ENCODE data around the gene ORM1. TPM values are rescaled to one million over a fixed set of nuclear protein-coding genes. Genes with fewer than 3 reads are reported as not detected.
A peak's percentile ranks its signal among the peaks of the same experiment; 100 is the strongest.

The ORM1 gene
- total and polyA plus RNA-seq, 2 donors from 2014 or later, result 0.73 TPM; not detected in 1

- no peak overlapping the region for H3K4me3 ChIP-seq (ENCODE audit: low read length in 3 of 3)
- FAIRE-seq (no peak), DNase-seq (peak in 1 of 5 donors; percentile 66)
- no peaks in the 10 kb centered on the region for H3K27me3 ChIP-seq (ENCODE audit: control insufficient read depth, insufficient read depth, low read length)
- H3K9ac ChIP-seq (ENCODE audit: low read length in 3 of 3), result no peak overlapping the region
- TF ChIP-seq, protein P1, sequence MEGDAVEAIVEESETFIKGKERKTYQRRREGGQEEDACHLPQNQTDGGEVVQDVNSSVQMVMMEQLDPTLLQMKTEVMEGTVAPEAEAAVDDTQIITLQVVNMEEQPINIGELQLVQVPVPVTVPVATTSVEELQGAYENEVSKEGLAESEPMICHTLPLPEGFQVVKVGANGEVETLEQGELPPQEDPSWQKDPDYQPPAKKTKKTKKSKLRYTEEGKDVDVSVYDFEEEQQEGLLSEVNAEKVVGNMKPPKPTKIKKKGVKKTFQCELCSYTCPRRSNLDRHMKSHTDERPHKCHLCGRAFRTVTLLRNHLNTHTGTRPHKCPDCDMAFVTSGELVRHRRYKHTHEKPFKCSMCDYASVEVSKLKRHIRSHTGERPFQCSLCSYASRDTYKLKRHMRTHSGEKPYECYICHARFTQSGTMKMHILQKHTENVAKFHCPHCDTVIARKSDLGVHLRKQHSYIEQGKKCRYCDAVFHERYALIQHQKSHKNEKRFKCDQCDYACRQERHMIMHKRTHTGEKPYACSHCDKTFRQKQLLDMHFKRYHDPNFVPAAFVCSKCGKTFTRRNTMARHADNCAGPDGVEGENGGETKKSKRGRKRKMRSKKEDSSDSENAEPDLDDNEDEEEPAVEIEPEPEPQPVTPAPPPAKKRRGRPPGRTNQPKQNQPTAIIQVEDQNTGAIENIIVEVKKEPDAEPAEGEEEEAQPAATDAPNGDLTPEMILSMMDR (IDR thresholded peaks at IDR 0.05; ENCODE audit: borderline replicate concordance, extremely low read depth, insufficient read depth), result no peak
- H3K27ac ChIP-seq (ENCODE audit: low read depth in 2 of 2, low read length in 2 of 2), result peak overlapping the region in 1 of 2 donors; percentile 20
- no peaks in the 10 kb centered on the region for H3K9me3 ChIP-seq (ENCODE audit: control insufficient read depth in 2 of 3, insufficient read depth in 1 of 3, low read length in 3 of 3)
- H3K36me3 ChIP-seq (ENCODE audit: control insufficient read depth in 2 of 3, insufficient read depth in 3 of 3, low read length in 3 of 3), result peaks cover 0 to 13% (median 0%) of the 10 kb centered on the region in 3 donors
- peaks cover 0 to 8% (median 0%) of the 10 kb centered on the region in 3 donors for H3K4me1 ChIP-seq (ENCODE audit: control insufficient read depth in 2 of 3, insufficient read depth in 2 of 3, low read depth in 1 of 3, low read length in 3 of 3)
- intact Hi-C loops (cut with DNase I), result no loop called here
These were observed 48.5 kb downstream of the ORM1 start for GRCh38 chr9:114371343-114371944.

- peak in 4 of 5 donors; percentile 53 to 83 (median 78) for DNase-seq
- Histone ChIP-seq H3K27ac (ENCODE audit: low read depth in 2 of 2, low read length in 2 of 2) (peak overlapping the region; percentile 41 to 67), H3K9me3 (ENCODE audit: control insufficient read depth in 2 of 3, insufficient read depth in 1 of 3, low read length in 3 of 3) (no peaks in the 10 kb centered on the region), H3K4me3 (ENCODE audit: low read length in 3 of 3) (no peak overlapping the region), H3K27me3 (ENCODE audit: control insufficient read depth, insufficient read depth, low read length) (no peaks in the 10 kb centered on the region), H3K36me3 (ENCODE audit: control insufficient read depth in 2 of 3, insufficient read depth in 3 of 3, low read length in 3 of 3) (peaks cover 0 to 13% (median 6%) of the 10 kb centered on the region in 3 donors), H3K4me1 (ENCODE audit: control insufficient read depth in 2 of 3, insufficient read depth in 2 of 3, low read depth in 1 of 3, low read length in 3 of 3) (peaks cover 0 to 8% (median 0%) of the 10 kb centered on the region in 3 donors), H3K9ac (ENCODE audit: low read length in 3 of 3) (no peak overlapping the region)
- intact Hi-C loops (cut with DNase I), result no loop called here
- TF ChIP-seq, protein P1 (IDR thresholded peaks at IDR 0.05; ENCODE audit: borderline replicate concordance, extremely low read depth, insufficient read depth), result no peak
- no peak for FAIRE-seq
These were observed 49.3 kb downstream of the ORM1 start for GRCh38 chr9:114371973-114372917.

- Histone ChIP-seq H3K4me1 (ENCODE audit: control insufficient read depth in 2 of 3, insufficient read depth in 2 of 3, low read depth in 1 of 3, low read length in 3 of 3) (peaks cover 0 to 8% (median 0%) of the 10 kb centered on the region in 3 donors), H3K4me3 (ENCODE audit: low read length in 3 of 3) (no peak overlapping the region), H3K9me3 (ENCODE audit: control insufficient read depth in 2 of 3, insufficient read depth in 1 of 3, low read length in 3 of 3) (no peaks in the 10 kb centered on the region), H3K9ac (ENCODE audit: low read length in 3 of 3) (no peak overlapping the region), H3K27me3 (ENCODE audit: control insufficient read depth, insufficient read depth, low read length) (no peaks in the 10 kb centered on the region), H3K27ac (ENCODE audit: low read depth in 2 of 2, low read length in 2 of 2) (peak overlapping the region; percentile 41 to 67), H3K36me3 (ENCODE audit: control insufficient read depth in 2 of 3, insufficient read depth in 3 of 3, low read length in 3 of 3) (peaks cover 0 to 9% (median 6%) of the 10 kb centered on the region in 3 donors)
- DNase-seq, result peak; percentile 59 to 89 (median 69)
- TF ChIP-seq, protein P1 (IDR thresholded peaks at IDR 0.05; ENCODE audit: borderline replicate concordance, extremely low read depth, insufficient read depth), result no peak
- intact Hi-C loops (cut with DNase I), result no loop called here
- no peak for FAIRE-seq
These were observed 50.1 kb downstream of the ORM1 start for GRCh38 chr9:114372921-114373448.
